HG02885 (cell line): ENCODE data around the gene FKRP.
"Not testable (repeated sequence)": the region's sequence is repeated elsewhere in the genome, so short reads cannot be mapped to it uniquely, and the experiment has no call there.

Experiments used
- ATAC-seq: cut with Tn5 transposase; IDR thresholded peaks from one replicate; pipeline ENCODE4 v1.9.1; 2021; ENCODE audit warnings: mild to moderate bottlenecking; ENCODE audit not compliant: unreplicated experiment, poor library complexity

Gene FKRP

GRCh38 chr19:46755077-46755852 lies 9.4 kb downstream of the FKRP start:
- ATAC-seq = no peak

- no peak for ATAC-seq
These were observed 10.1 kb downstream of the FKRP start for GRCh38 chr19:46755853-46756543.

- ATAC-seq = no peak
These were observed 10.7 kb downstream of the FKRP start for GRCh38 chr19:46756544-46756888.

GRCh38 chr19:46759206-46759605 lies 13.3 kb downstream of the FKRP start:
- ATAC-seq = no peak

GRCh38 chr19:46759817-46760333 lies 14.0 kb downstream of the FKRP start:
- ATAC-seq = no peak

- ATAC-seq = no peak
These were observed 14.5 kb downstream of the FKRP start for GRCh38 chr19:46760363-46760762.

GRCh38 chr19:46760897-46761296 lies 15.0 kb downstream of the FKRP start:
- ATAC-seq = not testable (repeated sequence)

- ATAC-seq = no peak
These were observed 15.6 kb downstream of the FKRP start for GRCh38 chr19:46761418-46761831.

GRCh38 chr19:46762245-46762890 lies 16.5 kb downstream of the FKRP start:
- ATAC-seq = no peak

GRCh38 chr19:46764817-46765291 lies 19.0 kb downstream of the FKRP start:
- no peak for ATAC-seq

- ATAC-seq = no peak
These were observed 20.9 kb downstream of the FKRP start for GRCh38 chr19:46766569-46767317.

GRCh38 chr19:46768746-46769145 lies 22.9 kb downstream of the FKRP start:
- not testable (repeated sequence) for ATAC-seq

- no peak for ATAC-seq
These were observed 26.5 kb downstream of the FKRP start for GRCh38 chr19:46772170-46773017.

- no peak for ATAC-seq
These were observed 27.2 kb downstream of the FKRP start for GRCh38 chr19:46773018-46773399.

- ATAC-seq = no peak
These were observed 29.9 kb downstream of the FKRP start for GRCh38 chr19:46775642-46776258.

- no peak for ATAC-seq
These were observed 31.4 kb downstream of the FKRP start for GRCh38 chr19:46776927-46777911.

- ATAC-seq = not testable (repeated sequence)
These were observed 32.2 kb downstream of the FKRP start for GRCh38 chr19:46777956-46778645.
